ENCODE data around the gene FAIM.

GRCh38 chr3:138646513-138646912 is 37.9 kb downstream of the FAIM start:
- TF ChIP-seq CTCF (conservative IDR thresholded peaks at IDR 0.05; ENCODE audit: low read depth, low read length) (no peak), EZH2 (IDR thresholded peaks at IDR 0.05; ENCODE audit: low read length, unreplicated experiment) (no peak)
